Naive B cell (primary cell): ENCODE results near the gene CDH12. TPM values are rescaled to one million over a fixed set of nuclear protein-coding genes. Genes with fewer than 3 reads are reported as not detected.
"Not testable (repeated sequence)": the region's sequence is repeated elsewhere in the genome, so short reads cannot be mapped to it uniquely, and the experiment has no call there.

Experiments
- ATAC-seq, 2 donors: fragments of 150-1000 bp; cut with Tn5 transposase; 2 replicates each; pipeline ENCODE4 v1.10.0; 2021; ENCODE audit warnings: low read depth in 2 of 2, mild to moderate bottlenecking in 2 of 2, moderate library complexity in 2 of 2
- DNase-seq: peaks from one replicate; pipeline ENCODE4 v3.0.0; 2022
- H3K27ac Mint-ChIP-seq, 6 donors: one replicate each; pipeline ENCODE4 v1.8.0; 2020 to 2022; ENCODE audit warnings: mild to moderate bottlenecking in 6 of 6, mixed read lengths in 6 of 6, moderate library complexity in 5 of 6, inconsistent platforms in 2 of 6
- H3K27me3 Mint-ChIP-seq, 3 donors: one replicate each; pipeline ENCODE4 v1.8.0; 2021 to 2022; ENCODE audit warnings: mixed read lengths in 3 of 3, mild to moderate bottlenecking in 1 of 3
- H3K36me3 Mint-ChIP-seq, 2 donors: one replicate each; pipeline ENCODE4 v1.8.0; 2020 to 2022; ENCODE audit warnings: mixed read lengths in 2 of 2, inconsistent platforms in 1 of 2, mild to moderate bottlenecking in 1 of 2
- H3K4me1 Mint-ChIP-seq, 3 donors: one replicate each; pipeline ENCODE4 v1.8.0; 2020 to 2022; ENCODE audit warnings: mixed read lengths in 3 of 3, inconsistent platforms in 1 of 3, mild to moderate bottlenecking in 1 of 3, moderate library complexity in 1 of 3
- H3K4me3 Mint-ChIP-seq, 8 donors: one replicate each; pipeline ENCODE4 v1.8.0; 2020 to 2022; ENCODE audit warnings: mild to moderate bottlenecking in 8 of 8, mixed read lengths in 8 of 8, moderate library complexity in 8 of 8, inconsistent platforms in 2 of 8
- H3K9me3 Mint-ChIP-seq, 7 donors: one replicate each; pipeline ENCODE4 v1.8.0; 2020 to 2022; ENCODE audit warnings: mixed read lengths in 7 of 7, mild to moderate bottlenecking in 5 of 7, inconsistent platforms in 2 of 7, moderate library complexity in 1 of 7
- polyA plus RNA-seq, 6 donors: library from polyadenylated mRNA; unstranded; fragments of 300-500 nt; fragmentation: Illumina TruSeq; gene quantifications; one replicate each; pipeline ENCODE4 v1.2.3, GENCODE V29; 2021; ENCODE audit warnings: low read depth in 6 of 6

Gene CDH12
- polyA plus RNA-seq, 6 donors from 2014 or later = not detected

DNA sequence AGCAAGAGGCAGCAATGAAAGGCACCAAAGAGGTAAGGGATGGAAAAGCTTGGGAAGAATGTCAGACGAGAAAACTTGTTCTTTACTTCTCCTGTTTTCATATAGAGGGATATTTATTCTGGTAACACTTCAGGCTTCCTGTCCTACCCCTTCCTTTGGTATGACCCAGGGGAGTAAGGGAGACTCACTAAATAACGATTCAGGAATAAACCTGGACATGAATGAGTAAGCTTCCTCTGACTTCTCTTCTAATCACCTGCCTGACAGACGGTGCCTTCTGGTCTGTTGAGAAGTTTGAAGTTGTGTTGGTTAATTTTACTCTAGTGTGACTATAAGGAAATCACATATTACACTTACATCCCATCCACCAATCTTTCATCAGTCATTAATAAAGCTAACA, 461.2 kb downstream of the CDH12 start:
- ATAC-seq = no peak
- no peaks in the 10 kb centered on the region for H3K27me3 Mint-ChIP-seq
- H3K27ac Mint-ChIP-seq = no peak overlapping the region
- H3K9me3 Mint-ChIP-seq = peaks cover 0 to 6% (median 1%) of the 10 kb centered on the region in 7 donors
- H3K4me3 Mint-ChIP-seq = no peak overlapping the region
- no peaks in the 10 kb centered on the region for H3K36me3 Mint-ChIP-seq
- DNase-seq = no peak
- no peaks in the 10 kb centered on the region for H3K4me1 Mint-ChIP-seq

DNA sequence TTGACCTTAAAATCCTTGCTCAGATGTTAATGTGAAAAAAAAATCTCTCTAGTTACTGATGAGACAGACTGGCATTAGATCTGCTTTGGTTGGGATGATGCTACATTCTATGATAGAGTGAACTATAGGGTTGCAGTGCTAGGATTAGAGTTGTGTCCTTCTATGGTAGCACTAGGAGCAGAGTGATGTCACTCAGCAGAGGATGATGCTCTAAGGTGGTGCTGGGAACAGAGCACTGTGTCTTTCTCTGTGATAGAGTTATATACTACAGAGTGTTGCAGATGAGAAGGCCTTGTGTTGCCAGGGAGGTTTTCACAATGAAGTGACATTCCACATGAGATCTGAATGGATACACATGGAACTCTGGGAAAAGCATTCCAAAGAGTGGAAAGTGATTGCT, 462.3 kb downstream of the CDH12 start:
- Mint-ChIP-seq H3K27ac (no peak overlapping the region), H3K9me3 (peaks cover 0 to 8% (median 4%) of the 10 kb centered on the region in 7 donors), H3K27me3 (no peaks in the 10 kb centered on the region), H3K4me3 (no peak overlapping the region), H3K36me3 (no peaks in the 10 kb centered on the region), H3K4me1 (no peaks in the 10 kb centered on the region)
- DNase-seq (no peak), ATAC-seq (no peak)

DNA sequence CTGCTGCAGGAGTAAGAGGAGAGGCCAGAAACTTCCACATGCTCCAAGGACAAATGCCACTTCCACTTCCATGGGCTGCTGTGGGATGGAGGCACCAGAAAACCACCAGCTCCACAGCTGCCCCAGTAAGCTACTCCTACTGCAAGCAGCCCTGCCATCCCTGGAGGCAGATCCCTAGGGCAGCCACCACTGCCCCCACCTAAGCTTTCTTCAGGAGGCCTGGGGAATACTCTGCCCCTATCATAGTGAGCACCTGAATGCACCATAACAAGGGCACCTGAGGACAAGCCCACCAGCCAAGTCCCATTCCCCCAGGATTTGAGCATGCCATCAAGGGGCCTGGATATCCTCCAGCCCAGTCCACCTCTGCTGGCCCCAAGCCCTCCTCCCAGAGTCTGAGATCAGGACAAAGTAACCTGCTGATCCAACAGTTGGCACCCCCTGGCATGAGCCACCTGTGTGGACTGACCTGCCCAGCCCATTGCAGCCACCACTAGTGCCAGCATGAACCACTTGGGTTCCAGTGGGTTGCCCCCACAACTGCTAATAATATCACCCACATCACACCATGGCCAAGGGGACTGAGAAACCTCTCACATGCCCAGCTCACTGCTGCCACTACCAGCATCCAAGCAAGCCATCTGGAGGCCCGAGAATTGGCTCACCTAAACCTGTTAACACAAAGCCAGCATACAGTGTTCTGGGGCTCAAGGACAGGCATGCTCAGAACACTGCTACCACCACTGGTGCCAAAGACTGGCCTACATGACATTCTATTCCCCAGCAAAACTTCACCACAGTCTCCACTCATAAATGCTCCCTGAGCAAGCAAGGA, 480.1 kb downstream of the CDH12 start:
- DNase-seq (no peak), ATAC-seq (no peak)
- Mint-ChIP-seq H3K4me1 (no peaks in the 10 kb centered on the region), H3K27ac (no peak overlapping the region), H3K9me3 (peaks cover 0 to 6% (median 4%) of the 10 kb centered on the region in 7 donors), H3K4me3 (no peak overlapping the region), H3K27me3 (no peaks in the 10 kb centered on the region), H3K36me3 (no peaks in the 10 kb centered on the region)

DNA sequence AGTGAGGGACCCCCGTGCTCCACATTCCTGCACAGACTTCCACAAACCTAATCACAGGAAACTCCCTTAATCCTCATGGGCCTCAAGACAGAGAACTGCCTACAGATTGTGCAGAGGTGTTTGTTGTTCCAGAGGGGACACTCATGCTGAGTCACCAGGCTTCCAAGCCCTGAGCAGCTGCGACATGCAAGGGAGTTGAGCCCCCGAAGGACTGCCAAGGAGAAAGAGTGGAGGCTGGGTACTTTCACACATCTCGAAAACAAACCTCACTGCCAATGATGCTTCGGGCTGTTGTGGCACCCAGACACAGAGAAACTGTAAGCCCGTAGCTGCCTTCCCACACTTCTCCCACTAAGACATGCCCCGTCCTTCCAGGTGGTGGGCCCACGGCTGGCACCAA, 480.8 kb downstream of the CDH12 start:
- Mint-ChIP-seq H3K9me3 (peaks cover 0 to 6% (median 4%) of the 10 kb centered on the region in 7 donors), H3K27me3 (no peaks in the 10 kb centered on the region), H3K4me3 (no peak overlapping the region), H3K27ac (no peak overlapping the region), H3K36me3 (no peaks in the 10 kb centered on the region), H3K4me1 (no peaks in the 10 kb centered on the region)
- ATAC-seq (no peak), DNase-seq (no peak)

- Mint-ChIP-seq H3K27me3 (no peaks in the 10 kb centered on the region), H3K9me3 (peaks cover 0 to 10% (median 0%) of the 10 kb centered on the region in 7 donors), H3K27ac (no peak overlapping the region), H3K36me3 (no peaks in the 10 kb centered on the region), H3K4me1 (no peaks in the 10 kb centered on the region), H3K4me3 (no peak overlapping the region)
- ATAC-seq (no peak), DNase-seq (no peak)
These were observed 498.2 kb downstream of the CDH12 start for GRCh38 chr5:22354956-22355355.

GRCh38 chr5:22352493-22352892, 500.7 kb downstream of the CDH12 start:
- Mint-ChIP-seq H3K27me3 (no peaks in the 10 kb centered on the region), H3K36me3 (no peaks in the 10 kb centered on the region), H3K4me3 (no peak overlapping the region), H3K4me1 (no peaks in the 10 kb centered on the region), H3K27ac (no peak overlapping the region), H3K9me3 (peaks cover 0 to 5% (median 0%) of the 10 kb centered on the region in 7 donors)
- no peak for ATAC-seq
- DNase-seq = no peak

- Mint-ChIP-seq H3K27me3 (no peaks in the 10 kb centered on the region), H3K36me3 (no peaks in the 10 kb centered on the region), H3K9me3 (peaks cover 0 to 4% (median 0%) of the 10 kb centered on the region in 7 donors), H3K27ac (no peak overlapping the region), H3K4me1 (no peaks in the 10 kb centered on the region), H3K4me3 (no peak overlapping the region)
- no peak for DNase-seq
- no peak for ATAC-seq
These were observed 502.0 kb downstream of the CDH12 start for GRCh38 chr5:22351178-22351577.

GRCh38 chr5:22348027-22348426, 505.1 kb downstream of the CDH12 start:
- ATAC-seq (no peak), DNase-seq (no peak)
- Mint-ChIP-seq H3K4me1 (no peaks in the 10 kb centered on the region), H3K27ac (no peak overlapping the region), H3K27me3 (no peaks in the 10 kb centered on the region), H3K4me3 (no peak overlapping the region), H3K9me3 (peaks cover 0 to 4% (median 0%) of the 10 kb centered on the region in 7 donors), H3K36me3 (no peaks in the 10 kb centered on the region)

DNA sequence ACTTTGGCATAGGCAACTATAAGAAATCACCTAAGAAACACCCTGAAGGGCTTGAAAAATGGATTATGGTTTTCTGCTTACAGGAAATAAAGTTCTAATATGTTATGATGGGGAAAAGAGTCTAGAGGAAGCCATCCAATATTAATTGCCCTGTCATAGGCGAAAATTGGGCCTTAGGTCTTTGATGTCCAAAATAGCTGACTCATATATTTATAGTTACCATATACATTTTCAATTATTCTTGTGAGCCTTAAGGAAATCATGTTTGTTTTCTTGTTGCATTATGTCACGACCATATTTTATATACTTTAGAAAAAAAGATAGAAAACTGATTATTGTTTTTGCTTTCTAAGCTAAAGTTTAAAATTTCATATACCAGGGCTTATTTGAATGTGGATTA, 509.1 kb downstream of the CDH12 start:
- no peaks in the 10 kb centered on the region for H3K4me1 Mint-ChIP-seq
- ATAC-seq (no peak), DNase-seq (no peak)
- H3K9me3 Mint-ChIP-seq = peaks cover 0 to 4% (median 0%) of the 10 kb centered on the region in 7 donors
- H3K27me3 Mint-ChIP-seq = no peaks in the 10 kb centered on the region
- no peaks in the 10 kb centered on the region for H3K36me3 Mint-ChIP-seq
- no peak overlapping the region for H3K4me3 Mint-ChIP-seq
- H3K27ac Mint-ChIP-seq = no peak overlapping the region

- Mint-ChIP-seq H3K27me3 (no peaks in the 10 kb centered on the region), H3K36me3 (no peaks in the 10 kb centered on the region), H3K4me3 (no peak overlapping the region), H3K4me1 (no peaks in the 10 kb centered on the region), H3K9me3 (peaks cover 0 to 16% (median 8%) of the 10 kb centered on the region in 7 donors), H3K27ac (no peak overlapping the region)
- no peak for ATAC-seq
- no peak for DNase-seq
These were observed 511.7 kb downstream of the CDH12 start for GRCh38 chr5:22341406-22341805.

DNA sequence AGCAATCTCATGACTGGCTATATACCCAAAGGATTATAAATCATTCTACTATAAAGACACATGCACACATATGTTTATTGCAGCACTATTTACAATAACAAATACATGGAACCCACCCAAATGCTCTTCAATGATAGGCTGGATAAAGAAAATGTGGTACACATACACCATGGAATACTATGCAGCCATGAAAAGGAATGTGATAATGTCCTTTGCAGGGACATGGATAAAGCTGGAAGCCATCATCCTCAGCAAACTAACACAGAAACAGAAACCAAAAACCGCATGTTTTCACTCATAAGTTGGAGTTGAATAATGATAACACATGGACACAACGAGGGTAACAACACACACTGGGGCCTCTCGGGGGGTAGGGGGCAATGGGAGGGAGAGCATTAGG, 520.2 kb downstream of the CDH12 start:
- not testable (repeated sequence) for H3K36me3 Mint-ChIP-seq, H3K4me3 Mint-ChIP-seq, H3K27me3 Mint-ChIP-seq, DNase-seq, ATAC-seq, H3K4me1 Mint-ChIP-seq, H3K27ac Mint-ChIP-seq
- H3K9me3 Mint-ChIP-seq = peaks cover 5 to 34% (median 15%) of the 10 kb centered on the region in 7 donors

GRCh38 chr5:22329683-22330082, 523.5 kb downstream of the CDH12 start:
- no peak for ATAC-seq
- DNase-seq = no peak
- H3K9me3 Mint-ChIP-seq = peaks cover 0 to 9% (median 5%) of the 10 kb centered on the region in 7 donors
- no peaks in the 10 kb centered on the region for H3K36me3 Mint-ChIP-seq
- no peak overlapping the region for H3K4me3 Mint-ChIP-seq
- no peaks in the 10 kb centered on the region for H3K27me3 Mint-ChIP-seq
- H3K27ac Mint-ChIP-seq = no peak overlapping the region
- no peaks in the 10 kb centered on the region for H3K4me1 Mint-ChIP-seq

GRCh38 chr5:22319798-22320197, 533.3 kb downstream of the CDH12 start:
- no peaks in the 10 kb centered on the region for H3K27me3 Mint-ChIP-seq
- H3K4me3 Mint-ChIP-seq = no peak overlapping the region
- no peaks in the 10 kb centered on the region for H3K36me3 Mint-ChIP-seq
- H3K4me1 Mint-ChIP-seq = no peaks in the 10 kb centered on the region
- H3K27ac Mint-ChIP-seq = no peak overlapping the region
- H3K9me3 Mint-ChIP-seq = peaks cover 0 to 5% (median 4%) of the 10 kb centered on the region in 7 donors
- no peak for DNase-seq
- no peak for ATAC-seq

DNA sequence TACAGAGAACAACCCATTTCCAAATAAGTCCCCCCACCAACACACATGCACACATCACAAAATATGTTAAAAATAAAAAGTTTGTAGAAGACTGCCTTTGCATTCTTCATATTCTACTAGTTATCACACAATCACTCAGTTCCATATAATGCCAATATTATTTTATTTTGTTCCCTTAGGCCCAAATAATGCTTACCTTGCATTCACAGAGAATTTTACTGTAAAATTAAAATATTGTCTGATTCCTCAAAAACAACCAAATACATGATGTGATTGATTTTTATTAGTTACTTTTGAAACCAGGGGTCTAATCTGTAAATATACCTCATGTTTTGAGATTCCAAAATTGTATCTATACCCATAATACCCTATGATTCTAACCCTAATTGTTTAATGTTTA, 536.9 kb downstream of the CDH12 start:
- no peak overlapping the region for H3K4me3 Mint-ChIP-seq
- ATAC-seq (no peak), DNase-seq (no peak)
- H3K36me3 Mint-ChIP-seq = no peaks in the 10 kb centered on the region
- H3K27me3 Mint-ChIP-seq = no peaks in the 10 kb centered on the region
- no peaks in the 10 kb centered on the region for H3K4me1 Mint-ChIP-seq
- peaks cover 0 to 10% (median 4%) of the 10 kb centered on the region in 7 donors for H3K9me3 Mint-ChIP-seq
- no peak overlapping the region for H3K27ac Mint-ChIP-seq
